ENCODE results near the gene UBASH3A. TPM values are rescaled to one million over a fixed set of nuclear protein-coding genes. Genes with fewer than 3 reads are reported as not detected.

UBASH3A gene
- total RNA-seq, 1 experiment from 2014 or later, result not detected

DNA sequence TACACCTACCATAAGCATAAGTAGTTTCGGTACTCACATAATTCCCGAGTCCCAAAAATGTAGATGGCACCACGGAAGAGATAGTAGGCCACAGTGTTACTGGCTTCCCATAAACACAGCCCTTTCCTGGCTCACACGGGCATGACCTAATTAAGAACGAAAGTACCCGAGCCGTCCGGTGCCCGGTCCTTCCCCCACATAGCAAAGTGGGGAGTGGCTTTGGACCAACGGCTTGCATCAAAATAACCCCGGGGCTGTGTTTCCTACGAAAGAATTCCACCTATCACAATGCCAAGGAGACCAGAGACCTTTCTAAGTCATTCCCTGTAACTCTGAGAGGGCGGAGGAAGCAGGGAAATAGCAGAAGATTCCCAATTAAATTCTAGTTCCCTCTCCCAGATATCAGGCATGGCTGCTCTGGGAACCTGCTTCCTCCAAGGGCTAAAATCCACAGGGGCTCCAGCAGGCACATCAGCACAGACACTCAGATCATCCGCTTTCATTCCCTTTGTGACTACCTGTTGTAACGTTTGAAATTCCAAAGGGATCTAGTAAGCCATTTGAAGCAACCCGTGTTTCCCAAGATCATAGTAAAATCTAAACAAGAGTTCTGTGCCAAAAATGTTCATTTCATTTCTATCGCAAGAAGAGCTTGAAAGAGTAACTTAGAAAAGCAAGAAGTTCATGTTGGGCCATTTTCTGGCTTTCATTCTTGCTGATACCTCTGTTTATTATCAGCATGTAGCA, 7.6 kb upstream of the UBASH3A start, which contains the start of gene TMPRSS3:
Gene TMPRSS3 (minus strand): TSS at position 148 of the 747 bp plus-strand sequence. CDS start 635 bp downstream, outside the sequence.
- H3K4me3 Mint-ChIP-seq (ENCODE audit: unreplicated experiment), result no peak within 1 kb of the TSS
- CTCF ChIA-PET, result no interaction called here

DNA sequence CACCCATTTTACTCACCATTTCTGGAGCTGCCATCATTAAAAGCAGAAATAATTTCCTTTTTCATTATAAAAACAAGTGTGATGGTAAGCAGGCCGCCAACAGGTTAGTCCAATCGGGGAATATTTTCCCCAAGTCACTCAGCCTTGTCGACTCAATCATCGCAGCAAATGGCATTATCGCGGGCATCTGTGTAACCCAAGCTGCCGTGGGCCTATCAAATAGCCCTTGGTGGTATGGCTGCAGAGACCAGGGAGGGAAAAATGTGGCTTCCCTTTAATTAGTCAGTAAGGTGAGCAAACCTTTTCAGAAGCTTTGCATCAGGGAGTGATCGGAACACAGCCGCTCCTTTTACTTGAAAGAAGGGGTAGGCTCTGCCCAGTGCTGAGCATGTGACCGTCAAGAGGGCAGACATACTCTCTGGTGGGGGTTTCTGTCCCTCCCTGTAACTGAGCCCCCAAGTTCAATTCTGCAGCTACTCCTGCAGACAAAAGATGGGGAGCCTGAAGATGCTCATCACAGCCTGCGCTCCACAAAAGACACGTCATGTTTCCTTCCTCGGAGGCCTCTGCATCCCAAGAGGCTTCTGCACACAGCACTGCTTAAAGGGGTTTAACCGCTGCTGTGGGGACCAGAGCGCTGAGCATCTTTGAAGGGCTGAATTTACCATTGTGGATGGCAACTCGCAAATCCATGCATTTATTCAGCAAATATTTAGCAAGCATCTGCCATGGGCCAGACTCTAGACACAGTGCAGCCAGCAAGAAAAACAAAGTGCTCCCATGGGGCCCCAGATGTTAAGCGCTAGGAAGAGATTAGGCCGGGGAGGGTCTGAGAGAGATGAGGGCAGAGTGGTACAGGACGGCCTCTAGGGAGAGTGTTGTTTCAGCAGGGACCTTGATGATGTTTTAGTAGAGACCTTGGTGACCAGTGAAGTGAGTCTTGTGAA, 6.6 kb upstream of the UBASH3A start:
- no peaks in the 10 kb centered on the region for H3K9me3 ChIP-seq
- TF ChIP-seq, protein P1, sequence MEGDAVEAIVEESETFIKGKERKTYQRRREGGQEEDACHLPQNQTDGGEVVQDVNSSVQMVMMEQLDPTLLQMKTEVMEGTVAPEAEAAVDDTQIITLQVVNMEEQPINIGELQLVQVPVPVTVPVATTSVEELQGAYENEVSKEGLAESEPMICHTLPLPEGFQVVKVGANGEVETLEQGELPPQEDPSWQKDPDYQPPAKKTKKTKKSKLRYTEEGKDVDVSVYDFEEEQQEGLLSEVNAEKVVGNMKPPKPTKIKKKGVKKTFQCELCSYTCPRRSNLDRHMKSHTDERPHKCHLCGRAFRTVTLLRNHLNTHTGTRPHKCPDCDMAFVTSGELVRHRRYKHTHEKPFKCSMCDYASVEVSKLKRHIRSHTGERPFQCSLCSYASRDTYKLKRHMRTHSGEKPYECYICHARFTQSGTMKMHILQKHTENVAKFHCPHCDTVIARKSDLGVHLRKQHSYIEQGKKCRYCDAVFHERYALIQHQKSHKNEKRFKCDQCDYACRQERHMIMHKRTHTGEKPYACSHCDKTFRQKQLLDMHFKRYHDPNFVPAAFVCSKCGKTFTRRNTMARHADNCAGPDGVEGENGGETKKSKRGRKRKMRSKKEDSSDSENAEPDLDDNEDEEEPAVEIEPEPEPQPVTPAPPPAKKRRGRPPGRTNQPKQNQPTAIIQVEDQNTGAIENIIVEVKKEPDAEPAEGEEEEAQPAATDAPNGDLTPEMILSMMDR (IDR thresholded peaks at IDR 0.05; ENCODE audit: insufficient read depth in 1 of 2, low read depth in 1 of 2, low read length in 1 of 2, severe bottlenecking in 1 of 2, unreplicated experiment in 1 of 2), result no peak
- POLR2A ChIA-PET, result no interaction called here

More for the DNA sequence above, 7.6 kb upstream of the UBASH3A start, which contains the start of gene TMPRSS3:
- TF ChIP-seq, protein P1 (IDR thresholded peaks at IDR 0.05; ENCODE audit: insufficient read depth in 1 of 2, low read depth in 1 of 2, low read length in 1 of 2, severe bottlenecking in 1 of 2, unreplicated experiment in 1 of 2), result no peak
- no peak for DNase-seq
- BruUV-seq (replicated peaks), result no TSS peak
- intact Hi-C loops (cut with micrococcal nuclease; ENCODE audit: unreplicated experiment), result no loop called here
- no peaks in the 10 kb centered on the region for H3K27me3 ChIP-seq (replicated peaks; ENCODE audit: control insufficient read depth, insufficient read depth, low read length)
- no peak within 1 kb of the TSS for H3K27ac Mint-ChIP-seq (ENCODE audit: unreplicated experiment)
- H3K9me3 ChIP-seq, result no peaks in the 10 kb centered on the region
- peaks cover 15% of the 10 kb centered on the region for H3K4me1 Mint-ChIP-seq (ENCODE audit: low read depth, unreplicated experiment)
- H3K4me1 ChIP-seq, result peaks cover 6% of the 10 kb centered on the region; the same call in 1 of the 2 replicates
- H3K27me3 Mint-ChIP-seq (ENCODE audit: insufficient read depth, unreplicated experiment), result no peaks in the 10 kb centered on the region
- no peaks in the 10 kb centered on the region for H3K9me3 Mint-ChIP-seq (ENCODE audit: unreplicated experiment)
- POLR2A ChIA-PET, result no interaction called here
- H3K36me3 ChIP-seq (ENCODE audit: control insufficient read depth, insufficient read depth, low read length), result no peaks in the 10 kb centered on the region
- H3K36me3 Mint-ChIP-seq (ENCODE audit: insufficient read depth, unreplicated experiment), result no peaks in the 10 kb centered on the region
- no peak within 1 kb of the TSS for H3K4me3 ChIP-seq (ENCODE audit: low read depth, low read length)

DNA sequence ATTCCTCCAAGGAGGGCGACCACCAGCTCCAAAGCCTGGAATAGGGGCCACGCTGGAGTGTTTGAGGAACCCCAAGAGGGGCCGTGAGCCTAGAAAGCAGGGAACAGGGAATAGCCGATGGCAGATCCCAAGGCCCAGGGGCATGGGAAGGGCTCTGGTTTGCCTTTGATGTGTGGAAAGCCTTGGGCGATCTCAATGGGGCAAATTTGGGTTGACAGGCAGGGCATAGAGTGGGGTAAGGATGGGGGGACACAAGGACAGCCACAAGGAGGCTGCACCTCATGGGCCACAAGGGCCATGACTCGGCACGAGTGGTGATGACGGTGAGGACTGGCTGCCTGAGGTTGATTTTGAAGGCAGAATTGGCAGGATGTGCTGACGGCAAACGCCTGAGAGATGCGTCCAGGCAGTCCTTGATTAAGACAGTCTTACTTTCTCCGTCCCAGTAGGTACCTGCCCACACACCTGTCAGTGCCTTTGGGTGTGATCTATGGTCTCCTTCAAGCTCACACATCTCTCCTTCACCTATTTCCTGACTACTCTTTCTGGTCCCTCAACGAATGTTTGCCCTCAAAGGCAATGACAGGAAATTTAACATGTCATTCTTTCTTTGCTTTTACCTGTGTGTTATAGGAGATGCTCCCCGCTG, 5.8 kb upstream of the UBASH3A start:
- CTCF ChIA-PET, result interaction anchor here (0.6 kb wide), 1 partner anchor 110 kb away, joined by 7 read pairs; no protein-coding TSS in a partner anchor
- peaks cover 6% of the 10 kb centered on the region for H3K4me1 Mint-ChIP-seq (ENCODE audit: low read depth, unreplicated experiment)
- no peaks in the 10 kb centered on the region for H3K27me3 Mint-ChIP-seq (ENCODE audit: insufficient read depth, unreplicated experiment)
- H3K9me3 Mint-ChIP-seq (ENCODE audit: unreplicated experiment), result peaks cover 12% of the 10 kb centered on the region
- Histone ChIP-seq H3K4me1 (no peaks in the 10 kb centered on the region), H3K9me3 (no peaks in the 10 kb centered on the region; the same call in 1 of the 2 replicates), H3K36me3 (ENCODE audit: control insufficient read depth, insufficient read depth, low read length) (no peaks in the 10 kb centered on the region), H3K4me3 (ENCODE audit: low read depth, low read length) (no peak overlapping the region), H3K27me3 (replicated peaks; ENCODE audit: control insufficient read depth, insufficient read depth, low read length) (no peaks in the 10 kb centered on the region)
- no peak overlapping the region for H3K27ac Mint-ChIP-seq (ENCODE audit: unreplicated experiment)
- TF ChIP-seq, protein P1 (IDR thresholded peaks at IDR 0.05; ENCODE audit: insufficient read depth in 1 of 2, low read depth in 1 of 2, low read length in 1 of 2, severe bottlenecking in 1 of 2, unreplicated experiment in 1 of 2), result no peak
- no TSS peak for BruUV-seq (replicated peaks)
- intact Hi-C loops (cut with micrococcal nuclease; ENCODE audit: unreplicated experiment), result no loop called here
- no peaks in the 10 kb centered on the region for H3K36me3 Mint-ChIP-seq (ENCODE audit: insufficient read depth, unreplicated experiment)
- H3K4me3 Mint-ChIP-seq (ENCODE audit: unreplicated experiment), result no peak overlapping the region
- POLR2A ChIA-PET, result no interaction called here
- no peak for DNase-seq

More for the DNA sequence above, 6.6 kb upstream of the UBASH3A start:
- no peak for DNase-seq
- Mint-ChIP-seq H3K4me3 (ENCODE audit: unreplicated experiment) (no peak overlapping the region), H3K27ac (ENCODE audit: unreplicated experiment) (no peak overlapping the region), H3K27me3 (ENCODE audit: insufficient read depth, unreplicated experiment) (no peaks in the 10 kb centered on the region), H3K9me3 (ENCODE audit: unreplicated experiment) (peaks cover 8% of the 10 kb centered on the region), H3K36me3 (ENCODE audit: insufficient read depth, unreplicated experiment) (no peaks in the 10 kb centered on the region), H3K4me1 (ENCODE audit: low read depth, unreplicated experiment) (peaks cover 10% of the 10 kb centered on the region)
- Histone ChIP-seq H3K4me1 (no peaks in the 10 kb centered on the region), H3K27me3 (replicated peaks; ENCODE audit: control insufficient read depth, insufficient read depth, low read length) (no peaks in the 10 kb centered on the region), H3K4me3 (ENCODE audit: low read depth, low read length) (no peak overlapping the region), H3K36me3 (ENCODE audit: control insufficient read depth, insufficient read depth, low read length) (no peaks in the 10 kb centered on the region)
- no TSS peak for BruUV-seq (replicated peaks)
- intact Hi-C loops (cut with micrococcal nuclease; ENCODE audit: unreplicated experiment), result no loop called here
- CTCF ChIA-PET, result no interaction called here

All from Caco-2 (cell line).